Neural cell (in vitro differentiated cells): ENCODE data around the gene APMAP. TPM values are rescaled to one million over a fixed set of nuclear protein-coding genes. Genes with fewer than 3 reads are reported as not detected.

Experiments
- H2AFZ ChIP-seq: fragments of 200-600, 300-800 bp; sonication (generic), shearing (Covaris generic); 2 replicates; pipeline ENCODE4 v1.6.0; 2014; ENCODE audit warnings: low read depth, mild to moderate bottlenecking, antibody characterized with exemption, low read length, moderate library complexity
- H3F3A ChIP-seq: fragments of 200-600 bp; shearing (Covaris generic); 2 replicates; pipeline ENCODE4 v1.6.1; 2016; ENCODE audit warnings: mild to moderate bottlenecking, moderate library complexity, mixed read lengths, antibody characterized with exemption, low read length; ENCODE audit not compliant: insufficient read depth, poor library complexity, severe bottlenecking
- H3K27ac ChIP-seq: fragments of 200-600, 300-800 bp; sonication (generic), shearing (Covaris generic); 2 replicates; pipeline ENCODE4 v1.5.1; 2014; ENCODE audit warnings: mild to moderate bottlenecking, low read length, moderate library complexity
- H3K27me3 ChIP-seq: fragments of 300-800, 200-600 bp; sonication (generic), shearing (Covaris generic); 2 replicates; pipeline ENCODE4 v1.6.0; 2014; ENCODE audit warnings: mild to moderate bottlenecking, low read depth, low read length, moderate library complexity; ENCODE audit not compliant: insufficient read depth
- H3K36me3 ChIP-seq: fragments of 300-800, 200-600 bp; sonication (generic), shearing (Covaris generic); 2 replicates; pipeline ENCODE4 v1.5.1; 2014; ENCODE audit warnings: mild to moderate bottlenecking, antibody characterized with exemption, low read length, moderate library complexity; ENCODE audit not compliant: insufficient read depth
- H3K4me2 ChIP-seq: fragments of 300-800, 200-600 bp; sonication (generic), shearing (Covaris generic); 2 replicates; pipeline ENCODE4 v1.6.0; 2014; ENCODE audit warnings: mild to moderate bottlenecking, low read length
- H3K4me3 ChIP-seq: fragments of 300-800, 200-600 bp; sonication (generic), shearing (Covaris generic); 2 replicates; pipeline ENCODE4 v1.5.1; 2014; ENCODE audit warnings: mild to moderate bottlenecking, low read length, moderate library complexity
- H3K79me2 ChIP-seq: fragments of 200-600 bp; shearing (Covaris generic); replicated peaks from 2 replicates; pipeline ENCODE4 v1.6.0; 2014; ENCODE audit warnings: mild to moderate bottlenecking, low read length, moderate library complexity; ENCODE audit not compliant: insufficient read depth
- H3K9ac ChIP-seq: fragments of 300-800, 200-600 bp; sonication (generic), shearing (Covaris generic); 2 replicates; pipeline ENCODE4 v1.6.1; 2016; ENCODE audit warnings: mild to moderate bottlenecking, low read length, mixed read lengths
- H3K9me2 ChIP-seq: fragments of 200-600 bp; shearing (Covaris generic); 2 replicates; pipeline ENCODE4 v1.6.1; 2016; ENCODE audit warnings: mild to moderate bottlenecking, low read length, mixed read lengths; ENCODE audit not compliant: insufficient read depth
- H3K9me3 ChIP-seq: fragments of 200-600, 300-800 bp; sonication (generic), shearing (Covaris generic); 2 replicates; pipeline ENCODE4 v1.6.1; 2016; ENCODE audit warnings: mild to moderate bottlenecking, mixed run types, low read length, moderate library complexity, mixed read lengths
- H4K20me1 ChIP-seq: fragments of 200-600 bp; shearing (Covaris generic); 2 replicates; pipeline ENCODE4 v1.6.1; 2016; ENCODE audit warnings: mild to moderate bottlenecking, mixed run types; ENCODE audit not compliant: insufficient read depth
- EP300 ChIP-seq: fragments of 450-650 bp; conservative IDR thresholded peaks from 2 replicates; pipeline ENCODE4 v1.6.1; 2014; ENCODE audit warnings: antibody characterized with exemption, mild to moderate bottlenecking, moderate library complexity; ENCODE audit not compliant: poor library complexity, severe bottlenecking
- EZH2 ChIP-seq: fragments of 200-600, 300-800 bp; shearing (Covaris generic), sonication (generic); IDR thresholded peaks from 2 replicates; pipeline ENCODE4 v1.6.1; 2014; ENCODE audit warnings: antibody characterized with exemption, low read length, borderline replicate concordance, mild to moderate bottlenecking; ENCODE audit not compliant: insufficient read depth, poor library complexity, severe bottlenecking
- MXI1 ChIP-seq: fragments of 450-650 bp; conservative IDR thresholded peaks from 2 replicates; pipeline ENCODE4 v1.6.1; 2014; ENCODE audit warnings: antibody characterized with exemption, mild to moderate bottlenecking; ENCODE audit not compliant: poor library complexity, severe bottlenecking
- POLR2AphosphoS5 ChIP-seq: IDR thresholded peaks from 2 replicates; pipeline ENCODE4 v1.6.1; 2012
- RAD21 ChIP-seq: fragments of 450-650 bp; conservative IDR thresholded peaks from 2 replicates; pipeline ENCODE4 v1.6.1; 2014; ENCODE audit warnings: antibody characterized with exemption, mild to moderate bottlenecking, moderate library complexity
- SMC3 ChIP-seq: fragments of 450-650 bp; conservative IDR thresholded peaks from 2 replicates; pipeline ENCODE4 v1.6.1; 2014; ENCODE audit warnings: antibody characterized with exemption, mild to moderate bottlenecking, moderate library complexity; ENCODE audit not compliant: poor library complexity
- TAF1 ChIP-seq: IDR thresholded peaks from 2 replicates; pipeline ENCODE4 v1.6.1; 2012; ENCODE audit warnings: low read depth
- polyA plus RNA-seq: library from polyadenylated mRNA; depleted of rRNA; stranded (reverse); fragments of >200 nt; gene quantifications from 2 replicates; pipeline ENCODE4 v1.2.3, GENCODE V29; 2014
- TF ChIP-seq, protein P1 (sequence below): IDR thresholded peaks from 2 replicates; pipeline ENCODE4 v1.6.1; 2012; ENCODE audit warnings: borderline replicate concordance
- TF ChIP-seq, protein P2 (sequence below): fragments of 450-650 bp; IDR thresholded peaks from 2 replicates; pipeline ENCODE4 v1.5.1; 2014; ENCODE audit warnings: antibody characterized with exemption, mild to moderate bottlenecking, moderate library complexity; ENCODE audit not compliant: poor library complexity, severe bottlenecking

Gene APMAP
- polyA plus RNA-seq, 1 donor from 2014 or later = 140 TPM

DNA sequence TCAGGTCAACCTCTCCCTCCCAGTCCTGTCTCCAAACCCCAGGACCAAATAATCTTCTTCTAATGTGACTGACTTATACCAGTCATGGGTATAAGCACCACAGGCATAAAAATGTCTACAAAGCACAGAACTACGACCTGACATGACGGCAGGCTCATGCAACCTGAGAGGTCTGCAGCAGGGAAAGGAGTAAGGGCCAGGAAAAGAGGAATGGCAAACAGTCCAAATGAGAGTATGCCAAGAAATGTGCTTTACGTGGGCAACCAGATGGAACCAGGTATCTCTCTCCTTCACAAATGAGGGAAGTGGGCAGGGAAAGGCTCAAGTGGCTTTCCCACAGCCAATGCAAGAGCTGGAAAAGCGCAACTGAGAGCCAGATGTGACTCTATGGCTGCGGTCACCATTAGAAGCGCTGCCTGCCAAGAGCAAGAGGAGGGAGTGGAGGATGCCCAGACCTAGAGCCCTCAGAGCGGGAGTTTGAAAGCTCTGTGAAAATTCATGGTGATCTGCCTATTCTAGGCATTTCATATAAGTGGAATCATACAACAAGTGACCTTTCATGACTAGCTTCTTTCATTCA, 6.0 kb downstream of the APMAP start:
- Histone ChIP-seq H4K20me1 (no peaks in the 10 kb centered on the region), H3K9ac (no peak overlapping the region), H2AFZ (no peak overlapping the region), H3K4me3 (no peak overlapping the region), H3K36me3 (no peaks in the 10 kb centered on the region), H3K27ac (no peak overlapping the region), H3F3A (no peaks in the 10 kb centered on the region), H3K4me2 (no peak overlapping the region), H3K27me3 (no peaks in the 10 kb centered on the region), H3K9me2 (no peaks in the 10 kb centered on the region), H3K79me2 (peaks cover 40% of the 10 kb centered on the region), H3K9me3 (no peaks in the 10 kb centered on the region)
- no peak for TF ChIP-seq EZH2
- TF ChIP-seq TAF1 = no peak
- TF ChIP-seq, protein P1, sequence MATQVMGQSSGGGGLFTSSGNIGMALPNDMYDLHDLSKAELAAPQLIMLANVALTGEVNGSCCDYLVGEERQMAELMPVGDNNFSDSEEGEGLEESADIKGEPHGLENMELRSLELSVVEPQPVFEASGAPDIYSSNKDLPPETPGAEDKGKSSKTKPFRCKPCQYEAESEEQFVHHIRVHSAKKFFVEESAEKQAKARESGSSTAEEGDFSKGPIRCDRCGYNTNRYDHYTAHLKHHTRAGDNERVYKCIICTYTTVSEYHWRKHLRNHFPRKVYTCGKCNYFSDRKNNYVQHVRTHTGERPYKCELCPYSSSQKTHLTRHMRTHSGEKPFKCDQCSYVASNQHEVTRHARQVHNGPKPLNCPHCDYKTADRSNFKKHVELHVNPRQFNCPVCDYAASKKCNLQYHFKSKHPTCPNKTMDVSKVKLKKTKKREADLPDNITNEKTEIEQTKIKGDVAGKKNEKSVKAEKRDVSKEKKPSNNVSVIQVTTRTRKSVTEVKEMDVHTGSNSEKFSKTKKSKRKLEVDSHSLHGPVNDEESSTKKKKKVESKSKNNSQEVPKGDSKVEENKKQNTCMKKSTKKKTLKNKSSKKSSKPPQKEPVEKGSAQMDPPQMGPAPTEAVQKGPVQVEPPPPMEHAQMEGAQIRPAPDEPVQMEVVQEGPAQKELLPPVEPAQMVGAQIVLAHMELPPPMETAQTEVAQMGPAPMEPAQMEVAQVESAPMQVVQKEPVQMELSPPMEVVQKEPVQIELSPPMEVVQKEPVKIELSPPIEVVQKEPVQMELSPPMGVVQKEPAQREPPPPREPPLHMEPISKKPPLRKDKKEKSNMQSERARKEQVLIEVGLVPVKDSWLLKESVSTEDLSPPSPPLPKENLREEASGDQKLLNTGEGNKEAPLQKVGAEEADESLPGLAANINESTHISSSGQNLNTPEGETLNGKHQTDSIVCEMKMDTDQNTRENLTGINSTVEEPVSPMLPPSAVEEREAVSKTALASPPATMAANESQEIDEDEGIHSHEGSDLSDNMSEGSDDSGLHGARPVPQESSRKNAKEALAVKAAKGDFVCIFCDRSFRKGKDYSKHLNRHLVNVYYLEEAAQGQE = no peak
- no peak for TF ChIP-seq SMC3
- TF ChIP-seq POLR2AphosphoS5 = no peak
- TF ChIP-seq EP300 = no peak
- no peak for TF ChIP-seq MXI1
- TF ChIP-seq, protein P2, sequence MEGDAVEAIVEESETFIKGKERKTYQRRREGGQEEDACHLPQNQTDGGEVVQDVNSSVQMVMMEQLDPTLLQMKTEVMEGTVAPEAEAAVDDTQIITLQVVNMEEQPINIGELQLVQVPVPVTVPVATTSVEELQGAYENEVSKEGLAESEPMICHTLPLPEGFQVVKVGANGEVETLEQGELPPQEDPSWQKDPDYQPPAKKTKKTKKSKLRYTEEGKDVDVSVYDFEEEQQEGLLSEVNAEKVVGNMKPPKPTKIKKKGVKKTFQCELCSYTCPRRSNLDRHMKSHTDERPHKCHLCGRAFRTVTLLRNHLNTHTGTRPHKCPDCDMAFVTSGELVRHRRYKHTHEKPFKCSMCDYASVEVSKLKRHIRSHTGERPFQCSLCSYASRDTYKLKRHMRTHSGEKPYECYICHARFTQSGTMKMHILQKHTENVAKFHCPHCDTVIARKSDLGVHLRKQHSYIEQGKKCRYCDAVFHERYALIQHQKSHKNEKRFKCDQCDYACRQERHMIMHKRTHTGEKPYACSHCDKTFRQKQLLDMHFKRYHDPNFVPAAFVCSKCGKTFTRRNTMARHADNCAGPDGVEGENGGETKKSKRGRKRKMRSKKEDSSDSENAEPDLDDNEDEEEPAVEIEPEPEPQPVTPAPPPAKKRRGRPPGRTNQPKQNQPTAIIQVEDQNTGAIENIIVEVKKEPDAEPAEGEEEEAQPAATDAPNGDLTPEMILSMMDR = no peak
- no peak for TF ChIP-seq RAD21

DNA sequence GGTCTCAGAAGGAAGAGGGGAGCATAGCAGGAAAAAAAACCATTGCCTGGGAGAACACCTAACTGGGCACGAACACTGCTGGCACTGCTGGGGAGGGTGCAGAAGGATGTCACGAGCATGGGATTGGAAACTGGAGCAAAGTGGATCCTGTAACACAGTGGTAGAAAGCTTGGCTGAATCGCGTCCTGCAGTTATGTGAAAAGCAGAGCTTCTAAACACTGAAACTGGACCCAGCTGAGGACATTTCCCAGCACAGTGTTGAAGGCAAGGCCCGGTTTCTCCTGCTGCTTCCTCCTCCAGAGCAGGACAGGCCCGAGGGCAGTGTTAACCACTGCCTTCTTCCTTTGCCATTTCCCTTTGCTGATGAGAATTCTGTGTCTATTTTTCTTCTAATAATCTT, 6.7 kb downstream of the APMAP start:
- no peaks in the 10 kb centered on the region for H3F3A ChIP-seq
- no peak for TF ChIP-seq POLR2AphosphoS5
- no peak for TF ChIP-seq RAD21
- no peak for TF ChIP-seq MXI1
- TF ChIP-seq, protein P1 = no peak
- TF ChIP-seq EP300 = no peak
- TF ChIP-seq, protein P2 = no peak
- TF ChIP-seq EZH2 = no peak
- no peak for TF ChIP-seq TAF1
- no peak for TF ChIP-seq SMC3
- no peak overlapping the region for H2AFZ ChIP-seq
- H3K9ac ChIP-seq = no peak overlapping the region
- H3K79me2 ChIP-seq = peaks cover 32% of the 10 kb centered on the region
- no peak overlapping the region for H3K27ac ChIP-seq
- H3K27me3 ChIP-seq = no peaks in the 10 kb centered on the region
- H3K4me3 ChIP-seq = no peak overlapping the region
- H3K36me3 ChIP-seq = peaks cover 2% of the 10 kb centered on the region
- H3K9me2 ChIP-seq = no peaks in the 10 kb centered on the region
- no peaks in the 10 kb centered on the region for H3K9me3 ChIP-seq
- H4K20me1 ChIP-seq = no peaks in the 10 kb centered on the region
- no peak overlapping the region for H3K4me2 ChIP-seq
